NCI-H2107 treated with DMSO at 0.1 percent for 48 hours (cell line): Measurements from ENCODE around the gene TSPEAR.

Experiments used
- DNase-seq: peaks from one replicate; lab custom pipeline; 2025; ENCODE audit not compliant: unreplicated experiment; lab: John Stamatoyannopoulos, UW

Gene TSPEAR

GRCh38 chr21:44478124-44478800, 233.1 kb downstream of the TSPEAR start:
- DNase-seq: no peak

GRCh38 chr21:44477712-44478111, 233.7 kb downstream of the TSPEAR start:
- DNase-seq: peak; percentile 84

- DNase-seq: no peak
Measured at GRCh38 chr21:44477131-44477530, 234.2 kb downstream of the TSPEAR start.

- no peak for DNase-seq
Measured at GRCh38 chr21:44475266-44475845, 236.0 kb downstream of the TSPEAR start.

- no peak for DNase-seq
Measured at GRCh38 chr21:44473915-44474555, 237.3 kb downstream of the TSPEAR start.

GRCh38 chr21:44471996-44472395, 239.4 kb downstream of the TSPEAR start:
- DNase-seq: no peak

GRCh38 chr21:44471341-44471740, 240.0 kb downstream of the TSPEAR start:
- DNase-seq: no peak

GRCh38 chr21:44467859-44468195, 243.5 kb downstream of the TSPEAR start:
- no peak for DNase-seq

GRCh38 chr21:44466996-44467858, 244.1 kb downstream of the TSPEAR start:
- DNase-seq: no peak

GRCh38 chr21:44466351-44466954, 244.9 kb downstream of the TSPEAR start:
- no peak for DNase-seq

GRCh38 chr21:44464351-44464750, 247.0 kb downstream of the TSPEAR start:
- no peak for DNase-seq

- no peak for DNase-seq
Measured at GRCh38 chr21:44463724-44464123, 247.6 kb downstream of the TSPEAR start.

- no peak for DNase-seq
Measured at GRCh38 chr21:44462834-44463200, 248.6 kb downstream of the TSPEAR start.

GRCh38 chr21:44462086-44462833, 249.1 kb downstream of the TSPEAR start:
- DNase-seq: no peak

GRCh38 chr21:44461464-44462001, 249.8 kb downstream of the TSPEAR start:
- DNase-seq: no peak

GRCh38 chr21:44461005-44461404, 250.4 kb downstream of the TSPEAR start:
- no peak for DNase-seq

- DNase-seq: no peak
Measured at GRCh38 chr21:44460441-44460755, 251.0 kb downstream of the TSPEAR start.

- DNase-seq: no peak
Measured at GRCh38 chr21:44459712-44460440, 251.5 kb downstream of the TSPEAR start.

GRCh38 chr21:44458971-44459711, 252.2 kb downstream of the TSPEAR start:
- no peak for DNase-seq
